Measurements from ENCODE around the gene F5.

- TF ChIP-seq CTCF (conservative IDR thresholded peaks at IDR 0.05; ENCODE audit: low read length) = no peak
- TF ChIP-seq EZH2phosphoT487 (IDR thresholded peaks at IDR 0.05; ENCODE audit: borderline replicate concordance, low read depth, low read length) = no peak
Observed at GRCh38 chr1:169483500-169483966, 102.7 kb downstream of the F5 start.

Measured in OCI-LY7 (cell line).